ENCODE measurements around the gene PKDCC. TPM values are rescaled to one million over a fixed set of nuclear protein-coding genes. Genes with fewer than 3 reads are reported as not detected.

The PKDCC gene
- total RNA-seq = 6.6 and 8.5 TPM in 2 replicates

- Histone ChIP-seq H3K27me3 (ENCODE audit: control insufficient read depth, insufficient read depth, low read length) (peaks cover 4% of the 10 kb centered on the region), H3K36me3 (ENCODE audit: control insufficient read depth, insufficient read depth, low read length) (no peaks in the 10 kb centered on the region), H3K4me3 (ENCODE audit: low read depth, low read length) (peak within 1 kb of the TSS; percentile 58)
- no peak for DNase-seq (ENCODE audit: low read depth)
- TF ChIP-seq CTCF (IDR thresholded peaks at IDR 0.05; ENCODE audit: insufficient read depth, low read length, poor library complexity, severe bottlenecking) = no peak
Measured at GRCh38 chr2:42047488-42048298, at the start of gene PKDCC. TSS of gene PKDCC (plus strand) at chr2:42048021. CDS start at chr2:42048200, 179 bp downstream.

- Histone ChIP-seq H3K36me3 (ENCODE audit: control insufficient read depth, insufficient read depth, low read length) (no peaks in the 10 kb centered on the region), H3K4me3 (ENCODE audit: low read depth, low read length) (no peak overlapping the region), H3K27me3 (ENCODE audit: control insufficient read depth, insufficient read depth, low read length) (no peaks in the 10 kb centered on the region)
- no peak for DNase-seq (ENCODE audit: low read depth)
- no peak for TF ChIP-seq CTCF (IDR thresholded peaks at IDR 0.05; ENCODE audit: insufficient read depth, low read length, poor library complexity, severe bottlenecking)
Measured at GRCh38 chr2:41998186-41999127, 49.4 kb upstream of the PKDCC start.

GRCh38 chr2:41999128-41999480, 48.7 kb upstream of the PKDCC start:
- Histone ChIP-seq H3K27me3 (ENCODE audit: control insufficient read depth, insufficient read depth, low read length) (no peaks in the 10 kb centered on the region), H3K4me3 (ENCODE audit: low read depth, low read length) (no peak overlapping the region), H3K36me3 (ENCODE audit: control insufficient read depth, insufficient read depth, low read length) (no peaks in the 10 kb centered on the region)
- no peak for TF ChIP-seq CTCF (IDR thresholded peaks at IDR 0.05; ENCODE audit: insufficient read depth, low read length, poor library complexity, severe bottlenecking)
- DNase-seq (ENCODE audit: low read depth) = no peak

- TF ChIP-seq CTCF (IDR thresholded peaks at IDR 0.05; ENCODE audit: insufficient read depth, low read length, poor library complexity, severe bottlenecking) = no peak
- DNase-seq (ENCODE audit: low read depth) = no peak
- no peak overlapping the region for H3K4me3 ChIP-seq (ENCODE audit: low read depth, low read length)
- H3K36me3 ChIP-seq (ENCODE audit: control insufficient read depth, insufficient read depth, low read length) = no peaks in the 10 kb centered on the region
- no peaks in the 10 kb centered on the region for H3K27me3 ChIP-seq (ENCODE audit: control insufficient read depth, insufficient read depth, low read length)
Measured at GRCh38 chr2:41999592-42000281, 48.1 kb upstream of the PKDCC start.

- H3K27me3 ChIP-seq (ENCODE audit: control insufficient read depth, insufficient read depth, low read length) = no peaks in the 10 kb centered on the region
- TF ChIP-seq CTCF (IDR thresholded peaks at IDR 0.05; ENCODE audit: insufficient read depth, low read length, poor library complexity, severe bottlenecking) = no peak
- DNase-seq (ENCODE audit: low read depth) = no peak
- no peaks in the 10 kb centered on the region for H3K36me3 ChIP-seq (ENCODE audit: control insufficient read depth, insufficient read depth, low read length)
- H3K4me3 ChIP-seq (ENCODE audit: low read depth, low read length) = no peak overlapping the region
Measured at GRCh38 chr2:42001711-42002201, 46.1 kb upstream of the PKDCC start.
